HG03460 (cell line): ENCODE data around the gene FLCN.

Experiments used
- ATAC-seq: cut with Tn5 transposase; IDR thresholded peaks from one replicate; pipeline ENCODE4 v1.9.1; 2021; ENCODE audit not compliant: unreplicated experiment

Gene FLCN

GRCh38 chr17:17170346-17170985 is 66.5 kb downstream of the FLCN start:
- no peak for ATAC-seq

GRCh38 chr17:17169396-17169795 is 67.6 kb downstream of the FLCN start:
- ATAC-seq: no peak

- no peak for ATAC-seq
These were observed 68.6 kb downstream of the FLCN start for GRCh38 chr17:17168401-17168800.

GRCh38 chr17:17167986-17168385 is 69.0 kb downstream of the FLCN start:
- no peak for ATAC-seq

- ATAC-seq: no peak
These were observed 69.6 kb downstream of the FLCN start for GRCh38 chr17:17167356-17167755.

GRCh38 chr17:17166446-17166845 is 70.5 kb downstream of the FLCN start:
- ATAC-seq: no peak

GRCh38 chr17:17165666-17166308 is 71.2 kb downstream of the FLCN start:
- no peak for ATAC-seq

- ATAC-seq: no peak
These were observed 72.3 kb downstream of the FLCN start for GRCh38 chr17:17164676-17165075.

GRCh38 chr17:17164156-17164555 is 72.8 kb downstream of the FLCN start:
- ATAC-seq: no peak
